ENCODE measurements around the gene GRM1.

GRM1 gene

GRCh38 chr6:146359131-146359530, 330.3 kb downstream of the GRM1 start:
- no peak overlapping the region for H3K4me3 ChIP-seq (replicated peaks; ENCODE audit: insufficient read depth, low read length)
- DNase-seq (ENCODE audit: low read depth in 1 of 2, low spot score in 1 of 2): no peak
- H3K27me3 ChIP-seq (ENCODE audit: insufficient read depth, poor library complexity, severe bottlenecking): no peaks in the 10 kb centered on the region
- no peak overlapping the region for H3K27ac ChIP-seq (replicated peaks)
- TF ChIP-seq CTCF (IDR thresholded peaks at IDR 0.05; ENCODE audit: insufficient read depth, low read length) (no peak), POLR2AphosphoS5 (IDR thresholded peaks at IDR 0.05; ENCODE audit: low read depth) (no peak), REST (IDR thresholded peaks at IDR 0.05; ENCODE audit: insufficient replicate concordance, low read depth) (no peak), GABPA (IDR thresholded peaks at IDR 0.05; ENCODE audit: low read depth) (no peak), SPI1 (IDR thresholded peaks at IDR 0.05; ENCODE audit: borderline replicate concordance, low read depth) (no peak)

GRCh38 chr6:146361128-146361924, 332.5 kb downstream of the GRM1 start:
- no peak overlapping the region for H3K27ac ChIP-seq (replicated peaks)
- no peak overlapping the region for H3K4me3 ChIP-seq (replicated peaks; ENCODE audit: insufficient read depth, low read length)
- DNase-seq (ENCODE audit: low read depth in 1 of 2, low spot score in 1 of 2): no peak
- TF ChIP-seq GABPA (IDR thresholded peaks at IDR 0.05; ENCODE audit: low read depth): no peak
- TF ChIP-seq POLR2AphosphoS5 (IDR thresholded peaks at IDR 0.05; ENCODE audit: low read depth): no peak
- TF ChIP-seq CTCF (IDR thresholded peaks at IDR 0.05; ENCODE audit: insufficient read depth, low read length): no peak
- no peak for TF ChIP-seq REST (IDR thresholded peaks at IDR 0.05; ENCODE audit: insufficient replicate concordance, low read depth)
- no peak for TF ChIP-seq SPI1 (IDR thresholded peaks at IDR 0.05; ENCODE audit: borderline replicate concordance, low read depth)
- H3K27me3 ChIP-seq (ENCODE audit: insufficient read depth, poor library complexity, severe bottlenecking): no peaks in the 10 kb centered on the region

GRCh38 chr6:146363838-146364607, 335.2 kb downstream of the GRM1 start:
- H3K27ac ChIP-seq (replicated peaks): no peak overlapping the region
- no peak for TF ChIP-seq SPI1 (IDR thresholded peaks at IDR 0.05; ENCODE audit: borderline replicate concordance, low read depth)
- TF ChIP-seq POLR2AphosphoS5 (IDR thresholded peaks at IDR 0.05; ENCODE audit: low read depth): no peak
- TF ChIP-seq REST (IDR thresholded peaks at IDR 0.05; ENCODE audit: insufficient replicate concordance, low read depth): no peak
- no peak for TF ChIP-seq CTCF (IDR thresholded peaks at IDR 0.05; ENCODE audit: insufficient read depth, low read length)
- no peak for TF ChIP-seq GABPA (IDR thresholded peaks at IDR 0.05; ENCODE audit: low read depth)
- H3K27me3 ChIP-seq (ENCODE audit: insufficient read depth, poor library complexity, severe bottlenecking): no peaks in the 10 kb centered on the region
- no peak for DNase-seq (ENCODE audit: low read depth in 1 of 2, low spot score in 1 of 2)
- H3K4me3 ChIP-seq (replicated peaks; ENCODE audit: insufficient read depth, low read length): no peak overlapping the region

All from HL-60 (cell line).